Muscle layer of duodenum (tissue), 2 donors: ENCODE results near the gene ACADVL.
"Not testable (repeated sequence)": the region's sequence is repeated elsewhere in the genome, so short reads cannot be mapped to it uniquely, and the experiment has no call there.

Experiments
- H3K27ac ChIP-seq: one replicate; pipeline ENCODE4 v1.7.0; 2013; ENCODE audit warnings: mild to moderate bottlenecking, low read length
- H3K27me3 ChIP-seq: one replicate; pipeline ENCODE4 v1.7.0; 2013; ENCODE audit warnings: low read depth, mild to moderate bottlenecking, control low read depth, low read length
- H3K36me3 ChIP-seq, 2 donors: one replicate each; pipeline ENCODE4 v1.7.0; 2013; ENCODE audit warnings: low read length in 2 of 2, control low read depth in 1 of 2, mild to moderate bottlenecking in 1 of 2; ENCODE audit not compliant: insufficient read depth in 2 of 2, control insufficient read depth in 1 of 2
- H3K4me1 ChIP-seq, 2 donors: one replicate each; pipeline ENCODE4 v1.7.0; 2013; ENCODE audit warnings: low read length in 2 of 2, mild to moderate bottlenecking in 2 of 2, control low read depth in 1 of 2, moderate library complexity in 1 of 2; ENCODE audit not compliant: insufficient read depth in 2 of 2, control insufficient read depth in 1 of 2
- H3K4me3 ChIP-seq, 2 donors: one replicate each; pipeline ENCODE4 v1.7.0; 2013; ENCODE audit warnings: low read length in 2 of 2, low read depth in 1 of 2, mild to moderate bottlenecking in 1 of 2
- H3K9me3 ChIP-seq, 2 donors: one replicate each; pipeline ENCODE4 v1.7.0; 2013; ENCODE audit warnings: low read length in 2 of 2, control low read depth in 1 of 2, mild to moderate bottlenecking in 1 of 2; ENCODE audit not compliant: control insufficient read depth in 1 of 2
- donor health status: healthy.

Gene ACADVL

GRCh38 chr17:7237761-7238419 is 18.2 kb downstream of the ACADVL start:
- peaks cover 26 to 48% of the 10 kb centered on the region in 2 donors for H3K36me3 ChIP-seq
- peak overlapping the region; percentile 80 for H3K27ac ChIP-seq
- peak overlapping the region; percentile 37 to 96 for H3K4me3 ChIP-seq
- H3K4me1 ChIP-seq = peaks cover 29 to 51% of the 10 kb centered on the region in 2 donors
- H3K27me3 ChIP-seq = no peaks in the 10 kb centered on the region
- H3K9me3 ChIP-seq = no peaks in the 10 kb centered on the region

DNA sequence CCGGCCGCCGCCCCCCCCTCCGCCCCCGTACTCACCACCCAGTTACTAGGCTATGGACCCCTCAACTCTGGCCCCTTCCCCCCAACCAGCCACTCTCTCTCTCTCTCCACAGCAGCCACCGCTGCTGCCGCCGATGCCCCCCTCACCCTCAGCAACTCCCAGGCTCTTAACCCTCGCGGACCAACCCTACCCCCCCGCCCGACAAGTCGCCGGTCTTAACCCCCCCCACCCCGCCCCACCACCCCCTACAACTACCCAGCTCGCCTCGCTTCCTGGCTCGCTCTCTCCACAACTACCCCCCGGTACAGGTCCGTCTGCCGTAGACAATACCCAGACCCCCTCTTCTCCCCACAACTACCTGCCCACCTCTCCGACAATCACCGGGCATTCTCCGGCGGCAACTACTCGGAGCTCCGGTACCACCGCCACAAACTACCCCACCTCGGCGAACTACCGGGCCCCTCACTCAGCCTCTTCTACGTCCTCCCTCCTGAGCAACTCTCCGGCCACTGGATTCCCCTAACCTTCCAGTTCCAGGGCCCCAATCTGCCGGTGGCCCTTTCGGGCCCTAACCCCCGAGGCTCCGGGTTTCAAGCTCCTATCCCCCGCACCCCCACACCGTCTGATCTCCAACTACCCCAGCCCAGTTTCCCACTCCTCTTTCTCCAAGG is 18.8 kb downstream of the ACADVL start:
- Histone ChIP-seq H3K27me3 (no peaks in the 10 kb centered on the region), H3K9me3 (no peaks in the 10 kb centered on the region), H3K4me3 (peak overlapping the region; percentile 92 to 96), H3K27ac (peak overlapping the region; percentile 93), H3K4me1 (peaks cover 34 to 49% of the 10 kb centered on the region in 2 donors), H3K36me3 (peaks cover 26 to 48% of the 10 kb centered on the region in 2 donors)

- peaks cover 32 to 48% of the 10 kb centered on the region in 2 donors for H3K36me3 ChIP-seq
- H3K4me3 ChIP-seq = peak within 1 kb of the TSS; percentile 96 to 99
- peaks cover 34 to 50% of the 10 kb centered on the region in 2 donors for H3K4me1 ChIP-seq
- H3K27me3 ChIP-seq = no peaks in the 10 kb centered on the region
- H3K27ac ChIP-seq = peak within 1 kb of the TSS; percentile 100
- H3K9me3 ChIP-seq = no peaks in the 10 kb centered on the region
These were observed 19.6 kb downstream of the ACADVL start, which contains the start of gene PHF23 for GRCh38 chr17:7239091-7240027. PHF23 (minus strand) TSS chr17:7239457; CDS start chr17:7239279, 178 bp downstream.

GRCh38 chr17:7240375-7240774 is 20.6 kb downstream of the ACADVL start:
- peak overlapping the region; percentile 100 for H3K27ac ChIP-seq
- H3K27me3 ChIP-seq = no peaks in the 10 kb centered on the region
- peaks cover 29 to 45% of the 10 kb centered on the region in 2 donors for H3K36me3 ChIP-seq
- H3K9me3 ChIP-seq = no peaks in the 10 kb centered on the region
- peaks cover 28 to 41% of the 10 kb centered on the region in 2 donors for H3K4me1 ChIP-seq
- peak overlapping the region; percentile 96 to 99 for H3K4me3 ChIP-seq

DNA sequence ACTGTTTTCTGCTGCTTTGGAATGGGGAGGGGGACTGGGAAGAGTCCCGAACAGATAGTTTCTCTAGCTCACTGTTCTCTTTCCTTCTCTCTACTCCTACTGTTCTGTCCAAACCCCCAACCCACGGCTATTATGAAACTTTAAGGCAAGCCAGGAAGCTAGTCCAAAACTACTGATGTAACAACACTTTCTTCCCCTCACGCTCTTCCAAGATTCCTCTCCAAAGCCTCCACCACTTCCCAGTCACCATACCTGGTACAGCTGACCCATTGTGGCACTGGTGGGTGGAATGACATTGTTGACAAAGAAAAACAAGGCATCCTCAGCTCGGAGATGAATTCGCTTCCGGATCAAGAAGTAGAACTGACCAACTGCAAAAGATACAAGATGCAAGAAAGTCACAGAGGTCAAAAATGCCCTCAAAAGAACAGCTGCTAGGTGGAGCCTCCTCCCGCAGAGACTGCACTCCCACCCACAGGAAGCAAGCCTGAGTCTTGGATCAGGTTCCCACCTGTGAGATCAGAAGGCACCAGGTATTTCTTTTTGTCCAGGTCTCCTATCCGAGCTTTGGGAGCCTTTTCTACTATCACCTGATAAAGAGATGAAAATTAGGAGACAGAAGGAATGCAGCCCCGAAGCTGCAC is 21.5 kb downstream of the ACADVL start:
- H3K36me3 ChIP-seq = peaks cover 27 to 43% of the 10 kb centered on the region in 2 donors
- H3K27ac ChIP-seq = peak overlapping the region; percentile 100
- peaks cover 27 to 35% of the 10 kb centered on the region in 2 donors for H3K4me1 ChIP-seq
- peak overlapping the region; percentile 96 to 99 for H3K4me3 ChIP-seq
- H3K27me3 ChIP-seq = no peaks in the 10 kb centered on the region
- no peaks in the 10 kb centered on the region for H3K9me3 ChIP-seq

GRCh38 chr17:7241783-7242716 is 22.3 kb downstream of the ACADVL start, which contains the start of gene GABARAP:
GABARAP (minus strand) TSS chr17:7242449; CDS start chr17:7242330, 119 bp downstream.
- Histone ChIP-seq H3K4me1 (peaks cover 26 to 31% of the 10 kb centered on the region in 2 donors), H3K27ac (peak within 1 kb of the TSS; percentile 100), H3K27me3 (no peaks in the 10 kb centered on the region), H3K9me3 (no peaks in the 10 kb centered on the region), H3K36me3 (peaks cover 28 to 43% of the 10 kb centered on the region in 2 donors), H3K4me3 (peak within 1 kb of the TSS; percentile 96 to 99)

- Histone ChIP-seq H3K9me3 (no peaks in the 10 kb centered on the region), H3K4me3 (peak overlapping the region; percentile 96 to 99), H3K4me1 (peaks cover 21 to 25% of the 10 kb centered on the region in 2 donors), H3K27me3 (no peaks in the 10 kb centered on the region), H3K36me3 (peaks cover 27 to 42% of the 10 kb centered on the region in 2 donors), H3K27ac (peak overlapping the region; percentile 100)
These were observed 23.1 kb downstream of the ACADVL start for GRCh38 chr17:7242717-7243452.

DNA sequence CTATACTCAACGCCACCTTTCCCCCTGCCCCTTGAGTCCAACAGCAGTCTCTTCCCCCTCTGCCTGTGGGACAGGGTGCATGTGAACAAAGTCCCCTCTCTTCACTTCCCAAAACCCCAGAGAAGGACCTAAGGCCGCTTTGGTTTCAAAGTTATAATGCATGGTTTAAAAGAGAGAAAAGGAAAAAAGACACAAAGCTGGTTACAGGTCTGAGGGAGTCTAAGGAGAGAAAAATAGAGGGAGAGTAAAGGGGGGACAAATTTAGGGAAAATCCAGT is 23.7 kb downstream of the ACADVL start:
- Histone ChIP-seq H3K27me3 (no peaks in the 10 kb centered on the region), H3K9me3 (no peaks in the 10 kb centered on the region), H3K36me3 (peaks cover 27 to 42% of the 10 kb centered on the region in 2 donors), H3K4me1 (peaks cover 21 to 25% of the 10 kb centered on the region in 2 donors), H3K27ac (peak overlapping the region; percentile 100), H3K4me3 (peak overlapping the region; percentile 96 to 99)

DNA sequence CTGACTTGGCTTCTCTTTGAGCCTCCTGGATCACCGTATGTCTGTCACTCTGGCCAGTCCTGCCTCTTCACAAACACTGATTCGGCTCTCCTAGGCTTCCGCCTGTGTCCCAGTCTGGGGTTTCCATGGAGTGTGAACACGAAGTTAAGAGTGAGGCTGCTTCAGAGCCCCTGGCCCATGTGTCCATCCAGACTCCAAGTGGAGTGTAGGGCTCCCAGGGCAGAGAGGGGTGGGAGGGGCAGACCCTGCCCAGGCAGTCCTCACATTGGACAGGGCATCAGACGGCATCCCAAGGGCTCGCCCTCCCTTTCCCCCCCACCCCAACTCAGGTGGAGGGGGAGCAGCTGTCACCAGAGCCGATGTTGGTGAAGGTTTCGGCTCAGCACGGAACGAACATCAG is 24.1 kb downstream of the ACADVL start:
- not testable (repeated sequence) for H3K4me3 ChIP-seq, H3K9me3 ChIP-seq, H3K27me3 ChIP-seq
- peaks cover 21 to 29% of the 10 kb centered on the region in 2 donors for H3K4me1 ChIP-seq
- peak overlapping the region; percentile 100 for H3K27ac ChIP-seq
- peaks cover 27 to 42% of the 10 kb centered on the region in 2 donors for H3K36me3 ChIP-seq
